HepG2 (cell line): Measurements from ENCODE around the gene PEBP1. TPM values are rescaled to one million over a fixed set of nuclear protein-coding genes. Genes with fewer than 3 reads are reported as not detected.

ENCODE experiments used
- ASH2L ChIP-seq: fragments of 300-600, 200-600 bp; sonication (generic); IDR thresholded peaks from 2 replicates; pipeline ENCODE4 v1.7.0; 2017; ENCODE audit warnings: low read depth, mild to moderate bottlenecking, moderate library complexity, mixed read lengths, low read length; ENCODE audit not compliant: insufficient read length
- ATAD3A ChIP-seq: sonication (generic); formaldehyde crosslinking; IDR thresholded peaks from 2 replicates; pipeline ENCODE4 v1.4.0; 2020; ENCODE audit warnings: missing genetic modification reagents
- ATF7-NPFF ChIP-seq: sonication (generic); formaldehyde crosslinking; IDR thresholded peaks from 2 replicates; pipeline ENCODE4 v1.8.1; 2023; ENCODE audit warnings: mild to moderate bottlenecking, low read depth, missing genetic modification reagents, moderate library complexity
- ETV5 ChIP-seq: IDR thresholded peaks from 2 replicates; pipeline ENCODE4 v1.6.1; 2018; ENCODE audit warnings: missing biosample characterization, missing genetic modification reagents, inconsistent platforms, borderline replicate concordance
- HES4 ChIP-seq: sonication (generic); formaldehyde crosslinking; IDR thresholded peaks from 2 replicates; pipeline ENCODE4 v1.9.0; 2021; ENCODE audit warnings: mild to moderate bottlenecking, missing genetic modification reagents, borderline replicate concordance
- HNRNPL ChIP-seq: fragments of 200-400 bp; formaldehyde crosslinking; IDR thresholded peaks from 2 replicates; pipeline ENCODE4 v1.6.1; 2017; ENCODE audit warnings: mild to moderate bottlenecking, low read depth, low read length
- MED1 ChIP-seq: sonication (generic); formaldehyde crosslinking; IDR thresholded peaks from 2 replicates; pipeline ENCODE4 v1.4.0; 2020; ENCODE audit warnings: missing genetic modification reagents
- MXD4 ChIP-seq: IDR thresholded peaks from 2 replicates; pipeline ENCODE4 v1.6.1; 2016; ENCODE audit warnings: mild to moderate bottlenecking, missing biosample characterization, missing genetic modification reagents
- MXI1 ChIP-seq: IDR thresholded peaks from 3 replicates; pipeline ENCODE4 v1.6.1; 2012; ENCODE audit warnings: low read depth, low read length, inconsistent platforms, borderline replicate concordance
- POLR2AphosphoS5 ChIP-seq: IDR thresholded peaks from 2 replicates; pipeline ENCODE4 v1.6.1; 2012; ENCODE audit warnings: low read depth, low read length
- PRMT3 ChIP-seq: sonication (generic); formaldehyde crosslinking; IDR thresholded peaks from 2 replicates; pipeline ENCODE4 v1.8.1; 2022; ENCODE audit warnings: low read depth, mild to moderate bottlenecking, moderate library complexity, missing genetic modification reagents, borderline replicate concordance
- TSC22D2 ChIP-seq: sonication (generic); formaldehyde crosslinking; IDR thresholded peaks from 2 replicates; pipeline ENCODE4 v1.5.1; 2020; ENCODE audit warnings: missing genetic modification reagents, mild to moderate bottlenecking, borderline replicate concordance
- ZNF451 ChIP-seq: sonication (generic); formaldehyde crosslinking; IDR thresholded peaks from 2 replicates; pipeline ENCODE4 v1.5.0; 2020; ENCODE audit warnings: mild to moderate bottlenecking, missing genetic modification reagents
- ZNF501 ChIP-seq: sonication (generic); formaldehyde crosslinking; IDR thresholded peaks from 2 replicates; pipeline ENCODE4 v1.5.1; 2020; ENCODE audit warnings: mild to moderate bottlenecking, moderate library complexity, missing genetic modification reagents
- ZNF652 ChIP-seq: IDR thresholded peaks from 2 replicates; pipeline ENCODE4 v1.6.1; 2016; ENCODE audit warnings: low read depth, borderline replicate concordance
- ZNF792 ChIP-seq: IDR thresholded peaks from 2 replicates; pipeline ENCODE4 v1.6.1; 2016
- polyA plus RNA-seq, 8 experiments: library from polyadenylated mRNA; depleted of rRNA in 3 of 8; stranded (reverse) in 7 of 8; unstranded in 1 of 8; fragments of >200 nt; fragmentation: Illumina TruSeq in 4 of 8; extraction: Trizol in 4 of 8; gene quantifications; 2 replicates each; pipeline versions ENCODE4 v1.2.1 to v1.2.3, GENCODE V29; 2011 to 2016; ENCODE audit warnings: low read depth in 4 of 8, missing spikeins in 1 of 8, mixed read lengths in 1 of 8; ENCODE audit not compliant: insufficient read depth in 1 of 8
- total RNA-seq, 5 experiments: library from RNA; depleted of rRNA; stranded (reverse); fragments of >200 nt; fragmentation: Illumina TruSeq; extraction: Trizol; gene quantifications; 2 replicates each; pipeline ENCODE4 v1.2.3, GENCODE V29; 2016; ENCODE audit warnings: low read depth in 1 of 5
- TF ChIP-seq, protein P1 (sequence below): sonication (generic); formaldehyde crosslinking; IDR thresholded peaks from 2 replicates; pipeline ENCODE4 v1.4.0; 2020; ENCODE audit warnings: missing genetic modification reagents, borderline replicate concordance
- TF ChIP-seq, protein P2 (sequence below): sonication (generic); formaldehyde crosslinking; IDR thresholded peaks from 2 replicates; pipeline ENCODE4 v1.5.0; 2020; ENCODE audit warnings: missing genetic modification reagents
- TF ChIP-seq, protein P3 (sequence below): sonication (generic); formaldehyde crosslinking; IDR thresholded peaks from 2 replicates; pipeline ENCODE4 v1.8.0; 2023; ENCODE audit warnings: mild to moderate bottlenecking, missing genetic modification reagents
- TF ChIP-seq, protein P4 (sequence below): sonication (generic); formaldehyde crosslinking; IDR thresholded peaks from 2 replicates; pipeline ENCODE4 v1.4.0; 2020; ENCODE audit warnings: missing genetic modification reagents

The PEBP1 gene
- total and polyA plus RNA-seq, 2 of the 13 experiments (the other 11 are each of a cell fraction or from before 2014, with no cell fraction given): 538 to 1,505 TPM

DNA sequence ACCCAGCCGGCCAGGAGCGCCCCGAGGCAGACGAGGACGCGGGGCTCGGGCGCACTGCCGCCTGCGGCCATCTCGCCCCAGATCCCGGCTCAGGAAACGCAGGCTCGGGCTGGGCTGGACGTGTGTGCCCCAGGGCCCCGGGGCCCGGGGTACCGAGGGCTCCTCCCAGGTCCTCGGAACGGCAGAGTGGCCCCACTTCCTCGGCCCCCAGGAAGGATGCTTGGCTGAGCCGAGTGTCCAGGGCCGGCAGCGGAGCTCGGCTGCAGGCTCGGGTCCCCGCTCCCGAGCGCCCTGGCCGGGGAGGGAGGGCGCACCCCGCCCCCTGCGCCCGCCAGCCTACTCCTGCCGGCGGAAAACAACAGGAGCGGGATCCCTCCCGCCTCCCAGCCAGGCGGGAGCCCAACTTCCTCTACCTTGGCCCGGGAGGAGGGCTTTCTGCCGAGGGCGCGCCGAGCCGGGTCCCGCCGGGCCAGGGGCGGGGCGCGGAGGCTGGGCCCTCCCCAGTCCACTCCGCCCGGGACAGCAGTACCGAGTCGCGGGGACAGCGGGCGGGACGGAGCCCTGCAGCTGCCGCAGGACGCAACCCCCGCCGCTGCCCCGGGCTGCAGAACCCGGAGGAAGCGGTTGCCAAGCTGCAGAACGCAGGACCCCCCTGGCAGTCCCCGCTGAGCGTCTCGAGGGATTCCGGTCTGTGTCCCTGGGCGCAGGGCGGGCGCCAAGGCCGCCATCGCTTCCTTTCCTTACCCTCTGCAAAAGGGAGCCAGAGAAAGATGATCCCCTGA lies 32.1 kb upstream of the PEBP1 start, which contains the start of gene VSIG10 (continued):
- TF ChIP-seq, protein P1, sequence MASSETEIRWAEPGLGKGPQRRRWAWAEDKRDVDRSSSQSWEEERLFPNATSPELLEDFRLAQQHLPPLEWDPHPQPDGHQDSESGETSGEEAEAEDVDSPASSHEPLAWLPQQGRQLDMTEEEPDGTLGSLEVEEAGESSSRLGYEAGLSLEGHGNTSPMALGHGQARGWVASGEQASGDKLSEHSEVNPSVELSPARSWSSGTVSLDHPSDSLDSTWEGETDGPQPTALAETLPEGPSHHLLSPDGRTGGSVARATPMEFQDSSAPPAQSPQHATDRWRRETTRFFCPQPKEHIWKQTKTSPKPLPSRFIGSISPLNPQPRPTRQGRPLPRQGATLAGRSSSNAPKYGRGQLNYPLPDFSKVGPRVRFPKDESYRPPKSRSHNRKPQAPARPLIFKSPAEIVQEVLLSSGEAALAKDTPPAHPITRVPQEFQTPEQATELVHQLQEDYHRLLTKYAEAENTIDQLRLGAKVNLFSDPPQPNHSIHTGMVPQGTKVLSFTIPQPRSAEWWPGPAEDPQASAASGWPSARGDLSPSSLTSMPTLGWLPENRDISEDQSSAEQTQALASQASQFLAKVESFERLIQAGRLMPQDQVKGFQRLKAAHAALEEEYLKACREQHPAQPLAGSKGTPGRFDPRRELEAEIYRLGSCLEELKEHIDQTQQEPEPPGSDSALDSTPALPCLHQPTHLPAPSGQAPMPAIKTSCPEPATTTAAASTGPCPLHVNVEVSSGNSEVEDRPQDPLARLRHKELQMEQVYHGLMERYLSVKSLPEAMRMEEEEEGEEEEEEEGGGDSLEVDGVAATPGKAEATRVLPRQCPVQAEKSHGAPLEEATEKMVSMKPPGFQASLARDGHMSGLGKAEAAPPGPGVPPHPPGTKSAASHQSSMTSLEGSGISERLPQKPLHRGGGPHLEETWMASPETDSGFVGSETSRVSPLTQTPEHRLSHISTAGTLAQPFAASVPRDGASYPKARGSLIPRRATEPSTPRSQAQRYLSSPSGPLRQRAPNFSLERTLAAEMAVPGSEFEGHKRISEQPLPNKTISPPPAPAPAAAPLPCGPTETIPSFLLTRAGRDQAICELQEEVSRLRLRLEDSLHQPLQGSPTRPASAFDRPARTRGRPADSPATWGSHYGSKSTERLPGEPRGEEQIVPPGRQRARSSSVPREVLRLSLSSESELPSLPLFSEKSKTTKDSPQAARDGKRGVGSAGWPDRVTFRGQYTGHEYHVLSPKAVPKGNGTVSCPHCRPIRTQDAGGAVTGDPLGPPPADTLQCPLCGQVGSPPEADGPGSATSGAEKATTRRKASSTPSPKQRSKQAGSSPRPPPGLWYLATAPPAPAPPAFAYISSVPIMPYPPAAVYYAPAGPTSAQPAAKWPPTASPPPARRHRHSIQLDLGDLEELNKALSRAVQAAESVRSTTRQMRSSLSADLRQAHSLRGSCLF: no peak
- TF ChIP-seq POLR2AphosphoS5 (peak; percentile 55; the same call in 1 of the 2 replicates), ZNF792 (0 out of 2 replicates have a peak, but pooled peaks have one; percentile 23), ASH2L (peak; percentile 83), HES4 (CRISPR knock-in tag) (no peak), ATF7-NPFF (CRISPR knock-in tag) (peak; percentile 88), ETV5 (CRISPR knock-in tag) (peak; percentile 52; the same call in 1 of the 2 replicates), MXI1 (0 out of 3 replicates have a peak, but pooled peaks have one; percentile 39), ZNF451 (0 out of 2 replicates have a peak, but pooled peaks have one; percentile 39), MED1 (peak; percentile 79), ZNF501 (peak; percentile 39; the same call in 1 of the 2 replicates), HNRNPL (no peak), ZNF652 (no peak), ATAD3A (CRISPR knock-in tag) (no peak), MXD4 (CRISPR knock-in tag) (peak; percentile 55; the same call in 1 of the 2 replicates), PRMT3 (CRISPR knock-in tag) (no peak), TSC22D2 (CRISPR knock-in tag) (peak; percentile 38; the same call in 1 of the 2 replicates)
- TF ChIP-seq, protein P2, sequence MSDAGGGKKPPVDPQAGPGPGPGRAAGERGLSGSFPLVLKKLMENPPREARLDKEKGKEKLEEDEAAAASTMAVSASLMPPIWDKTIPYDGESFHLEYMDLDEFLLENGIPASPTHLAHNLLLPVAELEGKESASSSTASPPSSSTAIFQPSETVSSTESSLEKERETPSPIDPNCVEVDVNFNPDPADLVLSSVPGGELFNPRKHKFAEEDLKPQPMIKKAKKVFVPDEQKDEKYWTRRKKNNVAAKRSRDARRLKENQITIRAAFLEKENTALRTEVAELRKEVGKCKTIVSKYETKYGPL (CRISPR knock-in tag): peak; percentile 28; the same call in 1 of the 2 replicates
- TF ChIP-seq, protein P3, sequence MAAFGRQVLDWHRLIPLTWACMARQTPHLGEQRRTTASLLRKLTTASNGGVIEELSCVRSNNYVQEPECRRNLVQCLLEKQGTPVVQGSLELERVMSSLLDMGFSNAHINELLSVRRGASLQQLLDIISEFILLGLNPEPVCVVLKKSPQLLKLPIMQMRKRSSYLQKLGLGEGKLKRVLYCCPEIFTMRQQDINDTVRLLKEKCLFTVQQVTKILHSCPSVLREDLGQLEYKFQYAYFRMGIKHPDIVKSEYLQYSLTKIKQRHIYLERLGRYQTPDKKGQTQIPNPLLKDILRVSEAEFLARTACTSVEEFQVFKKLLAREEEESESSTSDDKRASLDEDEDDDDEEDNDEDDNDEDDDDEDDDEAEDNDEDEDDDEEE (CRISPR knock-in tag): no peak
- TF ChIP-seq, protein P4, sequence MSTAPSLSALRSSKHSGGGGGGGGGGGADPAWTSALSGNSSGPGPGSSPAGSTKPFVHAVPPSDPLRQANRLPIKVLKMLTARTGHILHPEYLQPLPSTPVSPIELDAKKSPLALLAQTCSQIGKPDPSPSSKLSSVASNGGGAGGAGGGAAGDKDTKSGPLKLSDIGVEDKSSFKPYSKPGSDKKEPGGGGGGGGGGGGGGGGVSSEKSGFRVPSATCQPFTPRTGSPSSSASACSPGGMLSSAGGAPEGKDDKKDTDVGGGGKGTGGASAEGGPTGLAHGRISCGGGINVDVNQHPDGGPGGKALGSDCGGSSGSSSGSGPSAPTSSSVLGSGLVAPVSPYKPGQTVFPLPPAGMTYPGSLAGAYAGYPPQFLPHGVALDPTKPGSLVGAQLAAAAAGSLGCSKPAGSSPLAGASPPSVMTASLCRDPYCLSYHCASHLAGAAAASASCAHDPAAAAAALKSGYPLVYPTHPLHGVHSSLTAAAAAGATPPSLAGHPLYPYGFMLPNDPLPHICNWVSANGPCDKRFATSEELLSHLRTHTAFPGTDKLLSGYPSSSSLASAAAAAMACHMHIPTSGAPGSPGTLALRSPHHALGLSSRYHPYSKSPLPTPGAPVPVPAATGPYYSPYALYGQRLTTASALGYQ: 0 out of 2 replicates have a peak, but pooled peaks have one; percentile 45
